HG03097 (cell line): Measurements from ENCODE around the gene RELA.
A peak's percentile ranks its signal among the peaks of the same experiment; 100 is the strongest.
"Not testable (repeated sequence)": the region's sequence is repeated elsewhere in the genome, so short reads cannot be mapped to it uniquely, and the experiment has no call there.

Experiments used
- ATAC-seq: cut with Tn5 transposase; IDR thresholded peaks from one replicate; pipeline ENCODE4 v1.9.1; 2021; ENCODE audit not compliant: unreplicated experiment, low FRiP score

The RELA gene

GRCh38 chr11:65672180-65672860 lies 9.6 kb upstream of the RELA start:
- no peak for ATAC-seq

DNA sequence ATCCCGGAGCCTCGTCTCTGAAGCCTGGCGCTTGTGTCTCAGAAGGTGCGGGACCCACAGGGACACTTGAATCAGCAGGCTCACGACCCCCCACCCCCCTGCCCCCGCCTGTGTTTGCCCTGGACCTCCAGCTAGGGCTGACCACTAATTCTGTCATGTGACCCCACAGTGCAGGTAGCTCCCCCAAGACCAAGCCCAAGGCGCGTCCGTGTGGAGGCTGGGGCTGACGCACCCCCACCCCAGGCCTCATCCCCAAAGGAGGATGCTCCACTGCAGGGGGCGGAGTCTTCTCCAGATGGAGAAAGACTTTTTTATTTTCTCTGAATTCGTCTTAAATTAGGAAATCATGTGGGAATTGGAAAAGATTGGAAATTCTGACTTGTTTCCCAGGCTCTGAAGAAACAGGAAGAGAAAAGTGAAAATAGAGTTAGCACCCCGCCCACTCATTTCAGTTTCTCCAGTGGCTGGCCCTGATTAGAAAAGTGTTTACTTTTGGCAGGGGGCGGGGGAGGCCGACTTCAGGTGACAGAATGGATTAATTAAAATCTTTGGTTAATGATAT lies 1.0 kb upstream of the RELA start:
- ATAC-seq, result peak; percentile 17

DNA sequence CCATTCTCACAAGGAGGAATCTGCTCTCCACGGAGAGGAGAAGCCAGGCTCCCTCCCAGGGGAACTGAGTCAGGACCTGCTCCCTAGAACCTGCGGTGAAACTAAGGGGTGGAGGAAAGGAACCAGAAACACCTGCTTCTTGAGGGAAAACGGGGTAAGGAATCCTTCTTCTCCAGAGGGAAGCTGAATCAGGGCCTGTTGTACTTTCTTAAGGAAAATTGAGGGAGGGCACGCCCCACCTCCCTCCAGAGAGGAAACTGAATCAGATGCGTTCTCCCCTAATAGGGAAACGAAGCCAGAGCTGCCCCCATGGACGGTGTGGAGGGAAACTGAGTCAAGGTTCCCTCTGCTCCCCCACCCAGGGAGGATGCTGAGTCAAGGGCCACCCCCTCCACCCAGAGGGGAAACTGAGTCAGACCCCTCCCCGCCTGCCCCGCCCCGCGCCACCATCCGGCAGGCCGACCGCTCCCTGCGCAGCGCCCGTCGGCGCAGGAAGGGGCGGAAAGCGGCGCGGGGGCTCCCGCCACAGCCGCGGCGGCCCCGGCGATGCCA lies 393 bp downstream of the RELA start:
- ATAC-seq, result peak; percentile 5

DNA sequence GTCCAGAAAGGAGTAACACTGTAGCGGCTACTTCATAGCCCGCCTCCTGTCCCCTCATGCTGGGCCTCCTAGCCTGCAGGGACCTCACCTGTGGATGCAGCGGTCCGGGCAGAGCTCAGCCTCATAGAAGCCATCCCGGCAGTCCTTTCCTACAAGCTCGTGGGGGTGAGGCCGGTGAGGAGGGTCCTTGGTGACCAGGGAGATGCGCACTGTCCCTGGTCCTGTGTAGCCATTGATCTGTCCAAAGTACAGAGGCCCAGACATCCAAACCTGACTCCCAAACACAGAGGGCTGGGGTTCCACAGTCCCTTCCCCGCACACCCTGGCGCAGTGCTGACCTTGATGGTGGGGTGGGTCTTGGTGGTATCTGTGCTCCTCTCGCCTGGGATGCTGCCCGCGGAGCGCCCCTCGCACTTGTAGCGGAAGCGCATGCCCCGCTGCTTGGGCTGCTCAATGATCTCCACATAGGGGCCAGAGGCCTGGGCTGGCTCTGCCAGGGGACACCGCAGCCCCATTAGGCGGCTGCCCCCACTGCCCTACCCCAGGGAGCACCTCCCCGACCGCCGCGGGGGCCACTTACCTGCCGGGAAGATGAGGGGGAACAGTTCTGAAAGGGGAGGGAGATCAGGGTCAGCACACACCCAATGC lies 993 bp downstream of the RELA start:
- no peak for ATAC-seq

DNA sequence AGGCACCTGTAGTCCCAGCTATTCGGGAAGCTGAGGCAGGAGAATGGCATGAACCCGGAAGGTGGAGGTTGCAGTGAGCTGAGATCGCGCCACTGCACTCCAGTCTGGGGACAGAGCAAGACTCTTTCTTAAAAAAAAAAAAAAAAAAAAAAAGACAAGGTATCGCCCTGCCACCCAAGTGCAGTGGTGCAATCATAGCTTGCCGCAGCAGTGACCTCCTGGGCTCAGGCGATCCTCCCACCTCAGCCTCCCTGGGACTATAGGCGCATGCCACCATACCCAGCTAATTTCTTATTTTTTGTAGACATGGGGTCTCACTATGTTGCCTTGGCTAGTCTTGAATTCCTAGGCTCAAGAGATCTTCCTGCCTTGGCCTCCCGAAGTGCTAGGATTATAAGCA lies 1.8 kb downstream of the RELA start:
- ATAC-seq, result not testable (repeated sequence)

DNA sequence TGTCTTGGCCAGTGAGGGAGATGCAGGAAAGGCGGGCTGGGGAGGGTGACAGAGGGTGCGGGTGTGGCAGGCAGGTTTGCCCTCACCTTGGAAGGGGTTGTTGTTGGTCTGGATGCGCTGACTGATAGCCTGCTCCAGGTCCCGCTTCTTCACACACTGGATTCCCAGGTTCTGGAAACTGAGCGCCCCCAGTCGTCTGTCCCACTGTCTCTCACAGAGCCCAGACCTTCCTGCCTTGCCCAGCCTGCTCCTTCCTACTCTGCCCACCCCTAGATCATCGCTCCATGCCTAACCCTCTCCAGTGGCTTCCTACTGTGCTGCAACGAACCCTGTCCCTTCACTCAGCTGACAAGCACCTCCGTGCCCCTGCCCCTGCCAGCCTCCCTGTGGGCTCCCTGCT lies 2.7 kb downstream of the RELA start:
- ATAC-seq, result no peak

DNA sequence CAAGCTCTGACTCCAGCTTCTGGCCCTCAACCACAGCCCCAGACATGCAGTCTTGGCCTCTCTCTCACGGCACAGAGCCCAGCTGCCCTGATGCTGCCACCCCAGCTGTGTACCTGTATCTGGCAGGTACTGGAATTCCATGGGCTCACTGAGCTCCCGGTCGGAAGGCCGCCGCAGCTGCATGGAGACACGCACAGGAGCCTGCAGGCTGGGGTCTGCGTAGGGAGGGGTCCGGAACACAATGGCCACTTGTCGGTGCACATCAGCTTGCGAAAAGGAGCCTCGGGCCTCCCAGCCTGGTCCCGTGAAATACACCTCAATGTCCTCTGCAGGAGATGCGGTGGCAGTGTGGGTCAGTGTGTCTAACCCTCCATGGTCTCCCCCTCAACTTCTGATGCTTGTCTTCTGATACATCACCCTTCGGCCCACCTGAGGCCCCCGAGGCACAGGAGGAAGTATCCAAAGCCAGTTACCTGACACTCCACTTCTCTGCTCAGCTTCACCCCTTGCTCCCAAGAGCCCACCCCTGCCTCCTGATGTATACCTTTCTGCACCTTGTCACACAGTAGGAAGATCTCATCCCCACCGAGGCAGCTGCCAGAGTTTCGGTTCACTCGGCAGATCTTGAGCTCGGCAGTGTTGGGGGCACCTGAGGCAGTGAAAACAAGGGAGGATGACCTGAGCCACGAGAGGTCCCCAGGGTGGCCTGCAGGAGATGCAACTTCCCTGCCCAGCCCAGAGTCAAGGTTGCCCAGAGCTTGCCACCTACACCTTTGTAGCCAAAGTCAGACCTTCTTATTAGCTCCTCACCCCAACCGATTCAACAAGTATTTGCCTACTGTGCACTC lies 4.3 kb downstream of the RELA start:
- no peak for ATAC-seq

DNA sequence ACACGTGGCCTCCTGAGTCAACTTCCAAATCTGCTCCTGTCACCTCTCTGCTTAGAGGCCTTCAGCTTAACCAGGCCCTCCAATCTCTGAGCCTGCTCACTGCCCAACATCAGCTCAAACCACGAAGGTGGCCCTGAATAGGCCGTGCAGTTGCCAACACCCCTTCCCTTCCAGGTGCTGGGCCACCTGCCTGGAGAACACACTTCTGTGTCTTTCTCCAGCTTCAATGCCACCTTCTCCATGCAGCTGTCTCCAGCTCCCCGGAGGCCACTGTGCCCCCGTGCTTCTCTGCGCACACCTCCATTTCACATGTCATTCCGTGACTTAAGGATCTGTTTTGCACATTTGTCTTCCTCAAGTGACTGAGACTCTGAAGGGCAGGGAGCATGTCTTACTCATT lies 5.3 kb downstream of the RELA start:
- no peak for ATAC-seq

DNA sequence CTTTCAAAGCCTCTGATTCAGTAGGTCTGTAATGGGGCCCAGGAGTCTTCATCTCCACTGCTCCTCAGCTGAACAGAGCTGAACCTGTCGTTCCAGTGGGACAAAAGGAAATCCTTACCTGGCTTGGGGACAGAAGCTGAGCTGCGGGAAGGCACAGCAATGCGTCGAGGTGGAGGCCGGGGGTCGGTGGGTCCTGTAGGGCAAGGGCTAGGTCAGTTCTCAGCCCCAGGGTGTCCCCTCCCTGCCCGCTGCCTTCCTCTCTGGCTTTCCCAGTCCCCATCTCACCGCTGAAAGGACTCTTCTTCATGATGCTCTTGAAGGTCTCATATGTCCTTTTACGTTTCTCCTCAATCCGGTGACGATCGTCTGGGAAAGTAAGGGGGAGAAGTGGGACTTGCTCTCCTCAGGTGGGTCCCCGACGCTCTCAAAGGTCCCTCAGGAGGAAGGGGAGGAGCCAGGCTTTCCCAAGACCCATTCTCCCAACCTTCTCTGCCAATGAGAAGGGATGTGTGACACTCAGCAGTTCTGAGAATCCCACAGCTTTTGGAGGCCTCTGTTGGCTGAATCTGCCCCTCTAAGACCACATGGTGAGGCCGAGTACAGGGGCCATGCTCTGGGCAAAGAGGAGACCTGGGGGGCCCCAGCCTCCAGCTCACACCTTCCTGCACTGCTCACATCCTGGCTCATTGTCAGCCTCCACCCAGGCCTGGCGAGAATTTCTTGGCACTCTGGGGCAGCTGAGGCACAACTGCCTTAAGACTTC lies 7.0 kb downstream of the RELA start:
- no peak for ATAC-seq

DNA sequence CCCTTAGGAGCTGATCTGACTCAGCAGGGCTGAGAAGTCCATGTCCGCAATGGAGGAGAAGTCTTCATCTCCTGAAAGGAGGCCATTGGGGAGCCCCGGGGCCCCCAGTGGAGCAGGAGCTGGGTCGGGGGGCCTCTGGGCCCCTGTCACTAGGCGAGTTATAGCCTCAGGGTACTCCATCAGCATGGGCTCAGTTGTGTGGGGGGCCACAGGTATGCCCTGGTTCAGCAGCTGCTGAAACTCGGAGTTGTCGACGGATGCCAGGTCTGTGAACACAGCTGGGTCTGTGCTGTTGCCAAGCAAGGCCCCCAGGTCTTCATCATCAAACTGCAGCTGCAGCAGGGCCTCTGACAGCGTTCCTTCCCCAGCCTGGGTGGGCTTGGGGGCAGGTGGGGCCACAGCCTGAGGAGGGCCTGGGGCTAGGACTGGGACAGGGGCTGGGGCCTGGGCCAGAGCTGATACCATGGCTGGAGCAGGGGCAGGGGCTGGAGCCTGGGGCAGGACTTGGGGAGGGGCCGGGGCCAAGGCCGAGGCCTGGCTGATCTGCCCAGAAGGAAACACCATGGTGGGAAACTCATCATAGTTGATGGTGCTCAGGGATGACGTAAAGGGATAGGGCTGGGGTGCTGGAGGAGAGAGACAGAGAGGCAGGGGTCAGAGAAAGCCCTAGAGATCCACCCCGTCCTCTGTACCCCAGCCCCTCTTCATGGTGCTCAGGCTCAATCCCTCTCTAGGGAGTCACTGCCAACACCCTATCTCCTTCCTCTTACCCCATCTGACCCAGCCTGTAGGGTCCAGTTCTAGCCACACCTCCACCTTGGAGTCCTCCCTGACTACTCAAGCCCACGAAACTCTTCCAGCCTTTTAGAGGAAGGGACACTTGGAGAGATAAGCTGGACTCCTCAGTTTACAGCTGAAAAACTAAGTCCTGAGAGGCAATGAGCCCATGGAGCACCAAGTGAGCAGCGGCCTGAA lies 8.1 kb downstream of the RELA start:
- no peak for ATAC-seq

- ATAC-seq, result peak; percentile 1
Measured at GRCh38 chr11:65653229-65654225, 9.2 kb downstream of the RELA start.

- peak; percentile 54 for ATAC-seq
Measured at GRCh38 chr11:65652511-65653228, 10.0 kb downstream of the RELA start.

- peak; percentile 2 for ATAC-seq
Measured at GRCh38 chr11:65651589-65652510, 10.9 kb downstream of the RELA start.

DNA sequence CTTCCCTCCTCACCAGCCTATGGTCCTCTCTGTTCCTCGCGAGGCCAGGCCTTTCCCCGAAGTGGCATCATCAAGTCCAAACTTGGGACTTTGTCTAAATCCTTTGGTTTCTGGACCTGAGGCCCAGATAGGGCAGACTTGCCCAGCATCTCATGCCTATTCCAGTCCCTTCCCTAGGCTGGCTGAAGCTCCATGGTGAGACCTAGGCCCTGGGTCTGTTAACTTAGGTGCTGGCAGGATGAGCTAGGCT lies 11.5 kb downstream of the RELA start:
- no peak for ATAC-seq

DNA sequence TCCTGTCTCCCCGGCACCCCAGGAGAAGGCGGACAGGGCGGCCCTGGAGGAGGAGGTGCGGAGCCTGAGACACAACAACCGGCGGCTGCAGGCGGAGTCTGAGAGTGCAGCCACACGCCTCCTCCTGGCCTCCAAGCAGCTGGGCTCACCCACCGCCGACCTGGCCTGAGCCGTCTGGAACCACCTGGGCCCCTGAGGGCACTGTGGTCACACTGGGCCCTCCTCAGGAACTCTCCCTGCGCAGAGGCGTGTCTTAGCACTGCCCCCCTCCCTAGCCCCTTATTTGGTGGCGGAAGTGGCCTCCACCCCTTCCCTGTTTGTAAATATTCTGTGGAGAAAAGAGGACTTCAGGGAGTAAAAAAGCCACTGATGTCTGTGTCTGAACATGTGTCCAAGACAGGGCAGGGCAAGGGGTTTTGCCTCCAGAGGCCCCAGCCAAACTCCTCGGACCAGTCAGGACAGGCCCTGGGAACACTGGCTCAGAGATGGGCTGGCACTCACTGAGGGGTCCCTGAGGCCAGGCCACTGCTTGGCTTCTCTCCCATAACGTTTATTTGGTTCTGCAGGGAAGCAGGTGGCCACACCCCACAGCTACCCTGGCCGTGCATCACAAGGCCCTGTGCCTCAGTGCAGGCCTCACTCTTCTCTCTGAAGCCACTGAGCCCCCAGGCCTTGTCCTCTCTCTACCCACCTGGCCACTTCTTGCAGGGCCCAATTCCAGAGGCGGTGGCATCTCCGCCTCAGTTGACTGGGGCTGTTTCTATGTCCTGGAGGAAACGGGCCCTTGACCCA lies 12.0 kb downstream of the RELA start:
- ATAC-seq, result no peak
